NCI-H2227 treated with DMSO at 0.1 percent for 48 hours (cell line): ENCODE data around the gene SLITRK5.

ENCODE experiments used
- DNase-seq: peaks from one replicate; lab custom pipeline; 2025; lab: John Stamatoyannopoulos, UW

SLITRK5 gene

GRCh38 chr13:87709947-87710346, 38.8 kb downstream of the SLITRK5 start:
- DNase-seq = no peak

- no peak for DNase-seq
These were observed 40.8 kb downstream of the SLITRK5 start for GRCh38 chr13:87712012-87712411.
